NCI-H2029 treated with DMSO at 0.1 percent for 48 hours (cell line): ENCODE results near the gene ANXA9.

Experiments
- DNase-seq: peaks from one replicate; lab custom pipeline; 2025; lab: John Stamatoyannopoulos, UW

Gene ANXA9

GRCh38 chr1:151005729-151006319 lies 23.7 kb downstream of the ANXA9 start:
- DNase-seq: no peak

GRCh38 chr1:151006327-151007052 lies 24.4 kb downstream of the ANXA9 start, which contains the start of gene MINDY1:
Gene MINDY1 (minus strand): TSS chr1:151006902. CDS start chr1:151002617, 4,285 bp downstream.
- peak; percentile 72 for DNase-seq

DNA sequence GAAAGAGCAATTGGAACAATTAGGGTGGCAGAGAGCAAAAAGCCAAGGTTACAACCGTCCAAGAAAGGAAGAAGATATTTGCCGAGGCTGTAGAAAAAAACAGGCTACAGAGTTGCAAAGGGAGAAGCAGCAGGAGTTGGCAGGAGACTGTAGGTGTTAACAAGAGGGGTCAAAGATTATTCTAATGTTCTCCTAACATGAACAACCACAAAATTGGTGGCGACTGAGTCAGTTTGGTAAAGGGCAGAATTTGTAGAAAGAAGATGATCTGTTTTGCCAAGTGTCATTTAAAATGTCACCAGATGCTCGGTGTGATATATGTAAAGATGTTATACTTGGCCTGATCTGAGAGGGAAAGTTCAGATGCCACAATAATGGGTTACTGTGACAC lies 25.8 kb downstream of the ANXA9 start:
- no peak for DNase-seq

DNA sequence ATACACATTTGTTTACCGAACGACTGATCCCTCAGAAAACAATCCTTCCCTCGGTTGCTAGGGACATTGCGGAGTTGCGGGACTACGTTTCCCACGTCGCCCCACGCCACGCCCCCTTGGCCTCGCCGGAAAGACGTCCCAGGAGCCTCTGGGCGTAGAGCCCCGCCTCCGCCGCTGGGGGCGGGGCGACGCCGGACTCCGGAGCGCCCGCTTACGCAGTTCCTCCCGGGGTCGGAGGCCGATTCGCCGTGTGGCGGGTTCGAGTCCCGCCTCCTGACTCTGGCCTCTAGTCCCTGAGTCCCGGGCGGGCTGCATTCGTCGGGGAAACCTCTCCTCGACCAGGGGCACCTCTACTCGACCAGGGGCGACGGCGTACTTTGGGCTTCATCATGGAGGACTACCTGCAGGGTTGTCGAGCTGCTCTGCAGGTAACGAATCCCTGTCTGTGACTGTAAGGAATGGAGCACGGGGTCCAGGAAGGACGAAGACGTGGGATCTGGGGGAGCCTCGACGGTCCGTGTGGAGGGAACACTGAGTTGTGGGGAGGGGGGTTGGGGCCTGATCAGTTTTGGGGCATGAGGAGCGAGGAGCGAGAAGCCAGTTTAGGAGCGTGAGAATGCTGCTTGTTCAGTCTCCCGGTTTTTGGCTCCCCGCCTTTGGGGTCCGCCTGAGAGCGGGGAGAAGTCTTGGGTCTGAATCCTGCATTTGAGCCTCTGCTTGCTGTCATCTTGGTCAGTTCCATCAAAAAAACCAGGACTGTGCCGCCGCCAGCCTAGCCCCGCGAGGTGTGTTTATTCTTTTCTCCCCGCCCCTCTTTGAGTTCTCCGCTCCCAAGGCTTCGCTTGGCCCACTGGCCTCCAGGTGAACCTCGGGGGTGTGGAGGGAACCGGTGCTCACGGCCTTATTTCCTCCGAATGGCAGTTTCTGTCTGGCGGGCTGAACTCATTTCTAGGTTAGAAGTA lies 26.4 kb downstream of the ANXA9 start, which contains the start of gene PRUNE1:
Gene PRUNE1, plus strand, starts transcription at position 206 of the 962 bp plus-strand sequence. Its CDS starts 184 bp downstream, at position 390.
- peak; percentile 78 for DNase-seq

DNA sequence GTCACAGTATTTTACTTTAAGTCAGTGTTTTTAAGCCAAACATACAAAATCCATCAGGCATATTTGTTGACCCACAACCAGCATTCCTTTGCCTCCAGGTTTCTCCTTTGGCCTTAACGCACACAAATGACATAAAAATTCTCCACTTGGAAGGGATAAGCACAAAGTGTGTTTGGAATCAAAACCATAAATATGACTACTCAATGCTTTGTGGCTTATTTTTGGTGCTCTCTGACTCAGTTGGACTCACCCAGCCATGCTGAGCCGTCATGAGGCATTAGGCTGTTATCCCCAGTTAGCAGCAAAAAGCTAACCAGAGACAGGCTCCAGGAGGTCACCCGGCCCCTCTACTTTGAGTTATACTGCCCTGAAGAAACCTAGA lies 27.1 kb downstream of the ANXA9 start:
- DNase-seq: no peak

DNA sequence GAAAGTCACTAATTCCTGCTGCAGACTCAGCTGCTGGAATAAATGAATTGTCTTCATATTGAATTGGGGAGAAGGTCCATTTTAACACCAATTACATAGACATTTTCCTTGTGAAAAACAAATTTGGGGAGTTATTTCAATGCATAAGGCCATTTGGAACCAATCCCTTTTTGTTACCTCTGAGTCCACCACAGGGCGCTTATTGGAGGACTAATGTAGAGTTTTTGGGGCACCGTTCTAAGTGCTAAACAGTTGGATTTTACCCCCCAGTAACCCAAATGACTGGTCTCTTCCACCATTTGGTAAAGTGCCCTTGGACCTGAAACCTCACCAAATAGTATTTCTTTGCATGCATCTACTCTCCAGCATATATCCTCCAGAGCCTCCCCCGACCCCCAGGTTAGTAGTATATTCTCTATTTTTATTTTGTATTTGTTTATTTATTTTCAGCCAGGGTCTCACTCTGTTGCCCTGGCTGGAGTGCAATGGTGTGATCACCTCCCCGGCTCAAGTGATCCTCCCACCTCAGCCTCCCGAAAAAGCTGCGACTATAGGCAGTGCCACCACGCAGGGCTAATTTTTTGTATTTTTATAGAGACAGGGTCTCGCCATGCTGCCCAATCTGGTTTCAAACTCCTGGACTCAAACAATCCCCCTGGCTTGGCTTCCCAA lies 27.7 kb downstream of the ANXA9 start:
- no peak for DNase-seq

DNA sequence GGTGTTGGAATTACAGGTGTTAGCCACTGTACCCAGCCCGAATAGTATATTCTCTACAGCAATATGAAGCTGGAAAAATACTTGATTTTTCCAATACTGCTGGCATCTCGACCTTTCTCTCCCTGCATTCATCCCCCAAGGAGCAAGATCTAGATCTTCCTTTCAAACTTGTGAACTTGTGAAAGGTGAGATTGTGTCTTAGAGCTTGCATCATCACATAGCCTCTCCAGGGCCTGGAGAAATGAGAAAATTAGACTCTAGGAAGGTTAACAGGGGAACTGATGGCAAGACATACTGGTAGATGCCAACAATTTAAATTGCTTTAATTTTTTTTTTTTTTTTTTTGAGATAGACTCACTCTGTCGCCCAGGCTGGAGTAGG lies 28.2 kb downstream of the ANXA9 start:
- DNase-seq: no peak

- DNase-seq: peak; percentile 28
Observed at GRCh38 chr1:151011154-151011850, 29.2 kb downstream of the ANXA9 start.

GRCh38 chr1:151012684-151013471 lies 30.8 kb downstream of the ANXA9 start:
- no peak for DNase-seq

DNA sequence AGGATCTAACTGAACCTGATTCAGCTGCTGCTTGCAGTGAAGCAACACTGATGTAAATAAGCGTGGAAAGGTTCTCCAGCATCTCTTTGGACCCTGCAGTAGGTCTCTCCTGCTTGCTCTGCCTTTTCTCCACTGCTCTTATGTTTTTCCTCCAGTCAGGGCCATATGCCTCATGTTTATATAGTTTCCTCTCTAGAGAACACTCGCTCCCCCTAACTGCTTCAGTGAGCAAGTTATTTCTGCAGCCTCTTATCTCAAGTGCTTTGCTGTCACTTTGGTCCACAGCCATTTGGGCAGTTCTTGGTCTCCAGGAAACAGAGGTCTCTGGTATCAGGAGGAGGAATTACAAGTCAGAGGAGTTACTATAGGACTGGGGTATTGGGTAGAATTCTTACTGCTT lies 31.4 kb downstream of the ANXA9 start:
- DNase-seq: peak; percentile 24

GRCh38 chr1:151024540-151025146 lies 42.6 kb downstream of the ANXA9 start:
- DNase-seq: peak; percentile 24

GRCh38 chr1:151026460-151026859 lies 44.4 kb downstream of the ANXA9 start:
- DNase-seq: no peak

GRCh38 chr1:151032164-151032563 lies 50.1 kb downstream of the ANXA9 start:
- no peak for DNase-seq

GRCh38 chr1:151035167-151035566 lies 53.1 kb downstream of the ANXA9 start:
- DNase-seq: no peak

GRCh38 chr1:151036356-151036755 lies 54.3 kb downstream of the ANXA9 start, which contains the start of gene BNIPL:
Gene BNIPL (plus strand): TSS chr1:151036586. CDS start chr1:151036726, 140 bp downstream.
- DNase-seq: no peak

DNA sequence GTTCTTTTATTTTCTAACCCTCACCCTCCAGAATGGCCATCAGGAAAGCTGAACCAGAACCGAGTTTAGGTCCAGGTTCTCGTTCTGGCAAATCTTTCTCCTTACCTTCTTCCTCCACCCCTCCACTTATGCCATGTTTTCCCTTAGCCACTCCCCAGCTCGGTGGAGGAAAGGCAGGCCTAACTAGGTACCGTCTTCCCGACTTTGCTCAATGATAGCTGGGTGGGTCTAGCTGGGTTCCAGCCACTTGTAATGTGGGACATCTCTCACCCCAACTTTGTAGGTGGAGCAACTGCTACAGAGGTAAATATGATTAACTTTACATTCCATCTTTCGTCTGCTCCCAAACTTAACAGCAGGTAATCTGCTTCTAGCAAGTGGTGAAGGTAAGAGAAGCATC lies 54.9 kb downstream of the ANXA9 start:
- DNase-seq: no peak

GRCh38 chr1:151039521-151039920 lies 57.4 kb downstream of the ANXA9 start:
- DNase-seq: no peak

DNA sequence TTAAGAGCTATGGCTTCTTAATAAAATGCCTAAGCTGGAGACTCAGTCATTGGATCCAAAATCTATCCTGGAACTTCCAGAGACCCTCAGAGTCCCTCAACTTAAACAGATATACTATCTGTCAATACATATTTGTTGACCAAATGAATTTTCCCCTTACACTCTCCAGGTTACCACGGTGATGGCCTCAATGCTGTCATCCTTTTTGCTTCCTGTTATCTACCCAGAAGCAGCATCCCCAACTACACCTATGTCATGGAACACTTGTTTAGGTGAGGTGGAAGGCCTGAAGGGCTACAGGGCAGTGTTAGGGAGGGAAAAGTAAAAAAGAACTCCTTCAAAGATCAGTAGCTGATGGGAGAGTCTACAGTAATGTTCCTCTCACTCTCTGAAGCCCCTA lies 61.1 kb downstream of the ANXA9 start:
- no peak for DNase-seq
